HG03064 (cell line): Measurements from ENCODE around the gene CCDC177.

ENCODE experiments used
- ATAC-seq: cut with Tn5 transposase; IDR thresholded peaks from one replicate; pipeline ENCODE4 v1.9.1; 2021; ENCODE audit warnings: low read depth; ENCODE audit not compliant: unreplicated experiment

The CCDC177 gene

DNA sequence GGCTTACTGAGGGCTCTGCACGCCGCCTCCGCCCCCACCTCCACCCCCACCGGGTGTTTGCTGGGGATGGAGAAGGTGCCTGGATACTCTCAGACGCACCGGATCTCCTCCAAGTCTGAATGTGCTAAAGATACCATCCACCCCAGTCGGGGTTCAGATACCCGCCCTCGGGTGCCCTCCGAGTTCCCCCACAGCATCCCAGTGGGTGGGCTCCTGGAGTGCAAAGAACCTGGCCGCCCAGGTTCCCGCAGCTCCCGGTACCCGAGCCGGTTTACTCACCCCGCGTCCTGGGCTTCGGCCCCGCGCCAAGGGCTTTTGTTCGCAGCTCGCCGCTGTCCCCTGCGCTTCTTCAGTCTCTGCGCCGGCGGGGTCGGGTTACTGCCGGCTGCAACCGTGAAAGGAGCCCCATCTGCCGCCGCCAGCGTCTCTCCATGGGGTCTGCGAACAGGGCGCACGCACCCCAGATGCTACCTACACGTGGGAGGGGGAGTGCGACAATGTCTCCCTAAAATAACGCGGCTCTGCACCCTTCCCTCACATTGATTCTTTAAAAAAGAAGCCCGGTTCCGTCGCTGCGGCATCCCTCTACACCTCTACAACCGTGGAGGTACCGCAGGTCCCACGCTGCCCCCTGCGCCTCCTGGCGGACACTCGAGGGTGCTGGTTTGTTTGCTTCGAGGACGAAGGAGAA lies at the start of gene CCDC177:
Gene CCDC177 (minus strand): TSS at position 609 of the 691 bp plus-strand sequence. CDS start 1,249 bp downstream, outside the sequence.
- no peak for ATAC-seq

DNA sequence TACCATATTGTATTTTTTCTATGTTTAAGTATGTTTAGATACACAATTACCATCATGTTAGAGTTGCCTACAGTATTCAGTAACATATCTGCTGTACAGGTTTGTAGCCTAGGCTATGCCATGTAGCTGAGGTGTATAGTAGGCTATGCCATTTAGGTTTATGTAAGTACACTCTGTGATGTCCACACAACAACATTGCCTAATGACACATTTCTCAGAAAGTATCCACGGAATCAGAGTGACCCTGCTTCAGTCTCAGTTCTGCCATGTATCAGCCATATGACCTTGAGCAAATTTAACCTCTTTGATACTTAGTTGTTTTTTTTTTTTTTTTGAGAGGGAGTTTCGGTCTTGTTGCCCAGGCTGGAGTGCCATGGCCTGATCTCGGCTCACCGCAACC lies 49.5 kb upstream of the CCDC177 start:
- no peak for ATAC-seq

DNA sequence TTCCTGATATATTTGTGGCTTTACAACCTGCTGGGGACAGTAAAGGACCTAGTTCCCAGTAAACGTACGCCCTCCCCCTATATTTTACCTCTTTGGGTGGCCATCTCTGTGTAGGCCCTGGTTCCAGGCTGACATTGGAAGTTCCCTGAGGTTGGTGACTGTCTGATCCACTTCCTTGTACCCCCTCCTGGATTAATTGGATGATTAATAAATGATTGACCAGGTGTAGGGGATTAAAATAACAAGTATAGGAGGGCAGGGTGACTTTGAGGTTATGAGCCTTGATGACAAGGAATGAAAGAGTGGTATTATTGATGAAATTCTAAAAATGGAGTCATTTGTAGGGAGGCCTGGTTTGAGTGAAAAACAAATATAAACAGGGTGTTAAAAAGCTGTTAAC lies 46.3 kb upstream of the CCDC177 start:
- ATAC-seq = no peak

DNA sequence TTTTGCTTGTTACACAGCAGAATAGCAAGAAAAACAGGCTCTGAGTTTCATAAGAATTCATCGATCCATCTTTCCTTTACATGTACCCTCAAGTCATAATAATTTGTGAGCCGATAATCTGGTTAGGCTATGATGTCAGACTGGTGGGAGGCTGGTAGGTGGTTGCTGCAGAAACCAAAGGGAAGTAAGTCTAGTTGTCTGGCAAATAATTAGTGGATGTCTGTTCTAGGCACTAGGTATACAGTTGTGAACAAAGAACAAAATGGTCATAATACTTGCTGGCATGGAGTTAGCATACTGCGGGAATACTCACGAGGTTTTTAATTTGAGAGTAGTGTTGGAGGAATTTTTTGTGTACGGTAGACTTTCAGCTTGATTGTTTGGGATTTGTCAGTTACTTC lies 45.5 kb upstream of the CCDC177 start:
- no peak for ATAC-seq

DNA sequence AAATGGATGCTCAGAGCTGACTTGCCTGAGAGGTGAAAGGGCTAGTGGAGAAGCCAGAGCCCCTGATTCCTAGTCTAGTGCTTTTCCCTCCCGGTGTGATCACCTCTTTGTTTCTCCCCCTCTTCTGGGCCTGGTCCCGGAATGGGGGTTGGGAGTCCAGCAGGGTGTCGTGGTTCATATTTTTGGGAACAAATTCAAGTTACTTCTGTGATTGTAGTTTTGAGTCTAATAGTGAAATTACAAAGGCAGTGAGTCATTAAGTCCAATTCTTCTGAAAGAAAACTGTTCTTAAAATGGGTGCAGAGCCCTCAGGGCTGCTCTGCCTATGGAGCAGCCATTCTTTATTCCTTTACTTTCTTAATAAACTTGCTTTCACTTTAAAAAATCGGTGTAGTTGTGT lies 44.3 kb upstream of the CCDC177 start:
- no peak for ATAC-seq

DNA sequence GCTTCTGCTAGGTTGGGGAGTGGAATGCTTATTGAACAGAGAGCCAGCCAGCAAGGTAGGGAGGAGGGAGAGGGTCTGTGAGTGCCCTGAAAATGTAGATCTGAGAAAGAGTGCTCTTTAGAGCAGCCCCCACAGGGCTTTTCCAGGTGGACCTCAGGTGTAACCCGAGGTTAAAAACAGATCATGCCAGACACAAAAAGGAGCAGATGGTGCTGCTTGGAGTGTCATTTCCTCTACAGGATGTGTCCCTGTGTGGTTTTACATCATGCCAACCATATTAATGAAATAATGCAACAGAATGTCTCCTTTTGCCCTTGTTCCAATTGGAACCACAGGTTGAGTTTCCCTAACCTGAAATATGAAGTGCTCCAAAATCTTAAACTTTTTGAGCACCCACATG lies 43.1 kb upstream of the CCDC177 start:
- no peak for ATAC-seq

DNA sequence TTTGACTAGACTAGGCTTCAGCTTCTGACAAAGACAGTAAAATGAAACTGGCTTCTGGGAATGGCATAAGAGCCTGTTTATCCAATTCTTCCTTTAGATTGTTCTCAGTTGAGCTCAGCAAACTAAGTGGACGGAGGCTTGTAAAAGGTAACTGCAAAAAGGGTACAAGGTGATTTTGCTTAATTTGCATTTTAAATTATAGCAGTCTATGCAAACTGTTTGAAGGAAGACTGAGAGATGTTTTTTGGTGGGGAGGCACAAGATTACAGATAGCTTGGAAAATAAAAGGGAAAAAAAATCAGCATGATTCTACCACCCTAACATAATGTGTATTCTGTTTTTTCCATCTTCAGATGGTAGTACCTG lies 41.7 kb upstream of the CCDC177 start:
- ATAC-seq = no peak

DNA sequence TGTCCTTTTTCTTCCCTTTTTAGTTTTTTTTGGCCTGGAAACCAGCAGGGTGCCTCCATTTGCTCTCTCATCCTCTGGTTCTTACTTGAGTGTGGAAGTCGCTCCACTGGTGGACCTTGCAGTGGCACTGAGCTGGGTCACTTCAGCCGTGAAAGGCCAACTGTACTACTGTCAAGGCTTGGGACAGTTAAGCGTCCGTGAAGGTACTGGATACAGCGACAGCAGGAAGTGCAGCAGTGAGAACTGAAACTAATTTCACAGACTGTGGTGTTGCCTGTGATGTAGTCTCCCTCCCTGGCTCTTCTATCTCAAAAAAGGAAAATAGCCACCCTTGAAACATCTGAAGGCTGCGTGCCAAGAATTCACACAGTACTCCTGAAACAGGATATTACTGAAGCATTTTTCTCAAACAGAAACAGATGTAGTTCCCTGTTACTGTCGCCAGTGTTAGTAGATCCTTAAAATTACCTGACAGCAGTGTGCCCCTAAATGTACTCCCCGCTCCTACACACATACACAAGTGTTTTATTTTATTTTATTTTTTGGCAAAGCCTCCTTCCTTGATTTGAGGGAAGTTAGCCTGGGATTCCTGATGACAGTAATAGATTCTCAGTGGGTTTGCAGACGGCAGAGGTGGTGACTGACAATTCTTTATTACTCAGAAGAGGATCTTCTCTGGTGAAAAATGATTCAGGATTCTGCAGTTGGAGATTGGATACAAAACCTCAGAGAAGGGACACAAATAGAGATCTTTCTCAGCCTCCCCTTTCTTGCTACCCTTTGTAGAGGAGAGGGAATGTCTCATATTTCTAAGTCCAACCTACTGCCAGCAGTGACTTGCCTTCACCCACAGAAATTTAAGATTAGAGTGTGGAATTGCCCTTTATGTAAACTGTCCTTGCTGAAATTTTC lies 41.1 kb upstream of the CCDC177 start:
- ATAC-seq = peak; percentile 52

DNA sequence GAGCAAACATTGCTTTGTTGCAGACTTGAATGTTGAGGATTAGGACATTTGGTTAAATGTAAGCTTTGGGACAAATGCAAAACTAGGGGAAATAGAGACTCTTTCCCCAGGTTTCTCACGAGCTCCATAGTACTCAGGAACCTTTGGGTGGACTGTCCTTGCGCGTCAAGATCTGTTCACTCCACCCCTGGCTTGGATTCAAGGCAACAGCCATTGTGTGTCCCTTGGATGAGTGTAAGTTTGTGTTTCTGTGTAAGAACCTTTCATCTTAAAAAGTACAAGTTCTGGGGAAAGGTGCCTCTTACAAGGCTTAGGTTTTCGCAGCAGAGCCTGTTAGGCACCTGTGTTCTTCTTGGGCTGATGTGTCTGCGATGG lies 40.4 kb upstream of the CCDC177 start:
- no peak for ATAC-seq

DNA sequence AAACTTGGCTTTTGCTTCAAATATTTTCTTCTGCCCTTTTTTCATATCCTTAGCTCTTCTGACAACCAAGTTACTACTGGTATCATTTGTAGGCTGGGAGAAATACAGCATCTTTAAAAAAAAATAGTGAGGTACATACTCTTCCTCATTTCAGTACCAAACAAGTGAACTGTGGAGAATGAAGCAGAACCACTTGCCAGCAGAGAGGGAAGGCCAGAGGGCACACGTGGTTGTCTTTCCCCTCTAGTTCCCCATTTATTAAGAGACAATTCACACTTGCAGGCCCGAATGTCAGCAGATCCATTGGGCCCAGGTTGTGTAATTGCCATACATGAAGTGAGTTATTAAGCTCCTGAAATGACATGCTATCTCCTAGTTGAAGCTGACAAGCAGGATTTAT lies 39.9 kb upstream of the CCDC177 start:
- no peak for ATAC-seq

DNA sequence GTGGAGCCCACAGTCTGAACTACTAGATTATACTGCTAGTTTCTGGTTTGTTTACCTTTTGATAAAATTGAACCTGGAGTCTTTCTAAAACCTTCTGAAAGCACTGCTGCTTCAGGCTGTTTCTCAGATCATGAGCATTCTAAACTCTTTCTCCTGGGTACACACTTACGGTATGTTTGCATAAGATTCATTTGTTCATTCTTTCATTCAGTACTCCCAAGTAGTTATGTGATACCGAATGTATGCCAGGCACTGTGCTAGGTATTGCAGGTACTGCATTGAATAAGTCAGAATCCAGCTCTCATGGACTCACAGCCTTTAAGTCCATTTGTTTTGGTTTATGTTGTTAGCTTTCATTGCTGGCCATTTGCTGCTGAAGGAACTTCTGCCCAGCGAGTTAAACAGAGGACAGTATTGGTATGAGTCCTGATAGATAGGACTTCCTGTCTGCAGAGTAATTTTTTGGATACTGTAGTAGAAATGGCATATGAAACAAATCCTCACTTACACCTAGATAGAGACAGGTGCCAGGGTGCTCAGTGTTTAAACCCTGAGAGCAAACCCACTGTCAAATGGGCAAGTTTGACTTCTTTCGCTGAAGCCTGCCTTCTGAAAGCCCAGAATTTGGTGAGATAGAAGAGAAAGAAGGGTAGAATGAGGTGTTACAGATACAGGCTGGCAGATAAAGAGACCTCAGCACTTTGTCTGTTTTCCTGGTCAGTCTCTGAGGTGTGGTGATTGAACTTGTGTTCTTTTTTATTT lies 38.8 kb upstream of the CCDC177 start:
- ATAC-seq = no peak

DNA sequence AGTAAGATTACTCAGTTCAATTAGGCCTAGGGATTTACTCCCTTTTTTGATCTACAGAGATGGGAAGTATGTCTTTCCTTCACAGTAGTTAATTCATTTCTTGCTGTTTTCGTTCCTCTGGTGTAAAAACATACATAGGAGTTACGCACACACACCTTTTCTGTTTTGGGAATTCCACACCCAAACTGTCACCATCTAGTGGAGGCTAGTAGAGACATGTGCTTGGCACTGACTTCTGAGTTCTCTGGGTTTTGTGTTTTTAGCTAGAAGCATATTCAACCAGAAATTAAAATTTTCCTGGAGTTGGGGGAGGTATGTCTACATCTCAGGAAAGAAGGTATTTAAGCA lies 38.1 kb upstream of the CCDC177 start:
- no peak for ATAC-seq

DNA sequence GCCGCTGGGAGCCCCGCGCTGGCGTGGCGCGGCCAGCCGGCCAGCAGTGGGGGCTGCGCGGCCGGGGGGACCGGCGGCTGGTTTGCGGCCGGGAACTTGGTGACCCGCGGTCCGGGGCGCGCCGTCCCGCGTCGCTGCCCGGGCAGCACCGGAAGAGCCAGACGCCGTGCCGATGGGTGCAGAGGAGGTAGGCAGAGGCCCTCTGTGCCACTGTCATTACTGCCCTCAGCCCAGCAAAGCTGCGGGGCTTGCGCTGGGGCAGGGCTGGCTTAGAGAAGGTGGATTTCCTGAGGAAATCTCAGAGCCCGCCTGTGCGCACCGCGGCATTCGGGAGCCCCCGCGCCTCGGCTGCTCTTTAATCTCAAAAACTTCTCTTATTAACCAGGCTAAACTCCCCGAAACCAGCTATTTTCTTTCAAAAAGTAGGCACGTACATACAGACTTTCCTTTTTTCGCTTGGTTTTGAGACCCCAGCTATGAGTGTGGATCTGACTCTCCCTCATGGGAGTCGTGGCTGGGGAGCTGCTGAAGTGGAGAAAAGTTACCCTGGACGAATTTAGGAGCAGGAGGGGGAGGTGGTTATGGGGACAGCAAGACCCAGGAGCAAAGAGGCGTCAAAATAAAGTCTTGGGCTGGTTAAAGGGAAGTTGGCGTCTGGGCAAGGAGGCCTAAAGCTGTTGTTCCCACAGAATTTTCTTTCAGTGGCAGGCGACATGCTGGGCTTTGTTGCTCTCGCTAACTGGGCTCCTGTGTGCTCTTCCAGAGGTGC lies 37.5 kb upstream of the CCDC177 start:
- peak; percentile 24 for ATAC-seq

DNA sequence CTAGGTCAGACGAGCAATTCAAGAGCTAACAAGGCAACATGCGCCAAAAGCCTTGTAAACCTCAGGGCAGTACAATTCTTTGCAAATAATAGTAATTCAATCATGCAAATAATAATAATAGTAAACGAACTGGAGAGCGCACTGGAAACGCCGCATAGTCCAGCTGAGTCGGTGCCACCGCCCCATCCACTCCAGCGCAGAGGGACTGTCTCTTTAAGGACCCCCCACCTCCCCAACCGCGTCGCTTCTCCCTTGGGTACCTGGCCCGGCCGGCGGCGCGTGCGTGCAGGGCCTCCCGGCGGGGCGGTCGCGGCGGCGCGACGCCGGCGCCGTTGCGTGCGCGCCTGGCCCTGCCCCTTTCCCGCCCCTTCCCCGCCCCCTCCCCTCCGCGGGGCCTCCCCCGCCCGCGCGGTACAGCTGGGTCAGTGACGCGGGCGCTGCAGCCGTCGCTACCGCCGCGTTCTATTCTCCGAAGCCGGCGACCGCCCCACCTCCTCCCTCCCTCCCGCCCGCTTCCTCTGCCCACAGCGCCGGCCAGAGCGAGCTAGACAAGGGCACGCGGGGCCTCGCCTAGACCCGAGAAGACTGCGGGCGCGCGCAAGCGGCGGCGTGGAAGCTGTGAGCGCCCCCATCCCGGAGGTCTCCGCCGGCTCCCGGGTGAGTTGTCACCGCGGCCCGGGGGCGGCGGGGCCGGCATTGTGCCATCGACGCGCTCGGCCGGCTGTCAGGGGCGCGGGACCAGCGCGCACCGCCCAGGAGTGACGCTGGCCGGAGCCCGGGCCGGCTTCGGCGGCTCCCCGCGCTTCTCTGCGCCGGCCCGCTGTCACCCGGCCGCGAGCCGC lies 36.7 kb upstream of the CCDC177 start, which contains the start of gene SUSD6:
Gene SUSD6 (plus strand): TSS at position 425 of the 842 bp plus-strand sequence. CDS start 46,997 bp downstream, outside the sequence.
- peak; percentile 49 for ATAC-seq

DNA sequence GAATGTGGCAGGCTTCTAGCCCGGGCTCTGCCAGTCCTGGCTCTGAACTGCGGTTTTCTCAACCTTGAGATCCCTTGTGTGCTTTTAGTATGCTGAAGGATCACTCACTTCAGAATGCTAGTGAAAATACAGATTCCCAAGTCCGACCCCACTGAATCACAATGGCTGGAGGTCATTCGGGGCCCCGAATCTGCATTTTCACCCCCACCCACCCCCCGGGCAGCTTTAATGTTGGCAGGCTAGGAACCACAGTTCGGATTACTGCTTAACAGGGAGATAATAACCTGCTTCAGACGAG lies 36.2 kb upstream of the CCDC177 start:
- ATAC-seq = no peak

DNA sequence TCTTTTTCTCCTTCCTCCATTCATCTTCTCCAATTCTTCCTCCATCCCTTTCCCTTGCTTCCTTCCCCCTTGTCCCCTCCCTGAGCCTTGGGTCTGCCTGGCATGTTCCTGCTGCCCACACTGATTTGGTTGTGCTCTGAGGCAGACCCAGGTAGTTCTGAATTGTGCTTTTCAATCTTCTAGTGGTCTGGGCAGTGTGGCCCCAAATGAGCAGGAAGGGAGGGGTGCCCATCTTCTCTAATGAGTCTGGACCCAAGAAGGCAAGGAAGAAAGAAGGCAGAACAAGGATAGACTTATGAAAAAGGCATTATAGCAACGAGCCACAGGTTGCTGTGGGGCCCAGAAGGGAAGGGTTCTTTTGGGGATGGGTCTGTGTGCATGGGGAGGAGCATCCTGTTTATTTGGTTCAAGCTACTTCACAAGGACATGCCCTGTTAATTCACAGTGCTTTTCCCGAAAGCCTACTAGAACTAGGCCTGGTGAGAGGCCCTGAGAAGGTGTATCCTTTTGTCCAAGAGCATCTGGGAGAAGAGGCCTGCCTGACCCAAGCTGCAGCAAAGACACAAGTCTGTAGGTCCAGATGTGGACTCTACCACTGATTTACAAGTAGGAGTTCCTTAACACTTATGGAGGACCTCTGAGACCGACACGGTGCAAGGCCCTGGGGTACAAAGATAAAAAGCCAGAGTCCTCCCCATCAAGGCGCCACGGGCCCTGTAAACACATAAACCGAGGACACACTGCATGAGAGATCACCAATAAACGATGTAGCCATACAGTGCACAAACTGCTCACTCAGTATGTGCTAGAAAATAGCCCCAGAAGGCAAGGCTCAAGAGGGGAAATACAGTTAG lies 35.6 kb upstream of the CCDC177 start:
- no peak for ATAC-seq

DNA sequence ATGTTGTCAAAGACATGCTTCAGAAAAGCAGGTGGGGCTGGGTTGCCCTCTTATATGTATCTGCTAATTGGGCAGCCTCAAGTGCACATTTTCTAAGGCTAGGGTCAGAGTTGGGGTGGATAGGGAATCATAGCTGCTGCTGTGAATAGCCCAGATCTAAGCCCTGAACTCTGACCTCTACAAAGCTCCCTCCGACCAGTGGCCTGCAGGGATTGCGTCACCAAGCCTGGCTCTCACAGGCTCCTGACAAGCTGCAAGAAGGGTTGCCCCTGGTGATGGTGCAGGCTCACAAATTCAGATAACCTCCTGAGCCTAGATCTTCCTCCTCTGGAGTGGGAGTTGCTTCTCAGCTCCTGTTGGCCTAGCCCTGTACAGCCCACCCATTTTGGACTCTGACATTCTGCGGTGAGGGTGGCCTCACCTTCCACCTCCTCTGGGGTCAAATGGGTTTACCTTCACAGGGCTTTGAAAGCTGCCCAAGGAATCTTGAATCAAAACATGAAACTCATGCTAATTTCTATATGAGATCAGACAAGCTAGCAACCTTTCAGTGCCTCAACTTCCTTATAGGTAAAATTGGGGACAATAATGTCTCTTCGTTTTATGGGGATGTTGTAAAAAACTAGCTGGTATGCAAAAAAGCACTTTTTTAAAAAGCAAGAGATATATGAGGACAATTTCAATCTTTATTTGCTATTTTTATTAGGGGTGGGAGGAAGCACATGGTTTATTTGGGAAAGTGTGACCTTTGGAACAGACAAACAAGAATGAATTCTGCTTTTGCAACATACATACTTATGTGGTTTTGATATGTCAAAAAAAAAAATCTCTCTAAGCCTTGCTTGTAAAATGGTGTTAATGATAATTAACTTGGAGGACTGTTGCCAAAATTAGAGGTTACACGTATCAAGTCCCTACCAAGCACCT lies 31.9 kb upstream of the CCDC177 start:
- no peak for ATAC-seq

DNA sequence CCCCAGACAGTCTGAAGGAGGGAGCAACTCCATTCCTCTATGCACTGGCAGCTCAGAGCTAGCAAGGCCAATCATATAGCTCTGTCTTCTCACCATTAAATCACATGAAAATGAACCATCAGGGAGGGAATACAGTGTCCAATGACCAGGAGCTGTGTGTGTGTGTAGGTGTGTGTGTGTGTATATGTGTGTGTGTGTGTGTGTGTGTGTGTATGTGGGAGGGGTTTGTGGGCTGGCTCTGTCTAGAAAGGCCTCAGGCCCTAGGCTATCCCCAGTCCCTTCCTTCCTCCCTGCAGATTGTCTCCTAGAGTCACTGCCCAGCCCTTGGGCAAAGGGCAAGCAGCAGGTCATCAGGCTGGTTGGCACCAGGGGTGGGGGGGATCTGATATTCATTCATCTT lies 31.1 kb upstream of the CCDC177 start:
- ATAC-seq = no peak
